ENCODE data around the gene XRCC5.

Gene XRCC5

DNA sequence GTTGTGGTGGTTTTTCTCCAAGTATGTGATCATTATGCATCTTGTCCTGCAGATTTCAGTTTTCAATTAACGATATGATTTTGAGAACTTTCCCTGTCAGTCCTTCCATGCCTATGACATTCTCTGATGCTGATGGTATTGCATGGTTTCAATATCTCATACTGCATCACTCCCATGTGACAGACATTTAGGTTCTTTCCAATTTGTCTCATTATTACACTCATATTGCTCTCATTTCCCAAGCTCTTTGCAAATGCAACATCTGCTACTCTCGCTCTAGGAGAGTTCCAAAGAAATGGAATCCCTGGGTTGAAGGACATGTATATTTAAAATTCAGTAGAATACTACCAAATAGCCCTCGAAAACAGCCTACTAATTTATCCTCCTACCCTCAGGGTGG lies 137.6 kb downstream of the XRCC5 start:
- no peak overlapping the region for H3K4me3 ChIP-seq (replicated peaks; ENCODE audit: low read depth, low read length)
- DNase-seq (ENCODE audit: extremely low read depth, insufficient read length), result no peak
- H3K36me3 ChIP-seq (ENCODE audit: control insufficient read depth, insufficient read depth, low read length), result no peaks in the 10 kb centered on the region
- H3K27me3 ChIP-seq (replicated peaks; ENCODE audit: control insufficient read depth, insufficient read depth, low read length), result no peaks in the 10 kb centered on the region
- TF ChIP-seq, protein P1, sequence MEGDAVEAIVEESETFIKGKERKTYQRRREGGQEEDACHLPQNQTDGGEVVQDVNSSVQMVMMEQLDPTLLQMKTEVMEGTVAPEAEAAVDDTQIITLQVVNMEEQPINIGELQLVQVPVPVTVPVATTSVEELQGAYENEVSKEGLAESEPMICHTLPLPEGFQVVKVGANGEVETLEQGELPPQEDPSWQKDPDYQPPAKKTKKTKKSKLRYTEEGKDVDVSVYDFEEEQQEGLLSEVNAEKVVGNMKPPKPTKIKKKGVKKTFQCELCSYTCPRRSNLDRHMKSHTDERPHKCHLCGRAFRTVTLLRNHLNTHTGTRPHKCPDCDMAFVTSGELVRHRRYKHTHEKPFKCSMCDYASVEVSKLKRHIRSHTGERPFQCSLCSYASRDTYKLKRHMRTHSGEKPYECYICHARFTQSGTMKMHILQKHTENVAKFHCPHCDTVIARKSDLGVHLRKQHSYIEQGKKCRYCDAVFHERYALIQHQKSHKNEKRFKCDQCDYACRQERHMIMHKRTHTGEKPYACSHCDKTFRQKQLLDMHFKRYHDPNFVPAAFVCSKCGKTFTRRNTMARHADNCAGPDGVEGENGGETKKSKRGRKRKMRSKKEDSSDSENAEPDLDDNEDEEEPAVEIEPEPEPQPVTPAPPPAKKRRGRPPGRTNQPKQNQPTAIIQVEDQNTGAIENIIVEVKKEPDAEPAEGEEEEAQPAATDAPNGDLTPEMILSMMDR (IDR thresholded peaks at IDR 0.05; ENCODE audit: insufficient read depth, low read length, poor library complexity, severe bottlenecking), result no peak

All from GM06990 (cell line).